HAP-1 (cell line): ENCODE results near the gene ATXN7L1.

Experiments
- DNase-seq, 2 experiments: peaks; one replicate each; pipeline ENCODE4 v3.0.0-alpha.2; 2016 to 2020; ENCODE audit warnings: low spot score in 2 of 2
- H3K27me3 ChIP-seq: fragments of 250-450 bp; sonication (Bioruptor Pico); 2 replicates; pipeline ENCODE4 v1.5.1; 2020; ENCODE audit warnings: low read depth, mild to moderate bottlenecking, moderate library complexity
- H3K36me3 ChIP-seq: fragments of 250-450 bp; sonication (Bioruptor Pico); replicated peaks from 2 replicates; pipeline ENCODE4 v1.5.1; 2020; ENCODE audit warnings: mild to moderate bottlenecking
- H3K4me1 ChIP-seq: fragments of 250-450 bp; sonication (Bioruptor Pico); 2 replicates; pipeline ENCODE4 v1.5.1; 2020; ENCODE audit warnings: mild to moderate bottlenecking
- H3K4me3 ChIP-seq: fragments of 250-450 bp; sonication (Bioruptor Pico); 2 replicates; pipeline ENCODE4 v1.5.1; 2020; ENCODE audit warnings: mild to moderate bottlenecking, moderate library complexity
- H3K9me3 ChIP-seq: fragments of 250-450 bp; sonication (Bioruptor Pico); 2 replicates; pipeline ENCODE4 v1.5.1; 2020; ENCODE audit warnings: mild to moderate bottlenecking, moderate library complexity
- in situ Hi-C: fragments of 300-500 bp; cut with MboI; formaldehyde crosslinking; loops from 3 replicates; pipeline ENCODE4 v1.14.3; 2020; ENCODE audit warnings: low sequenced_read_pairs, inconsistent platforms, mixed read lengths

ATXN7L1 gene

DNA sequence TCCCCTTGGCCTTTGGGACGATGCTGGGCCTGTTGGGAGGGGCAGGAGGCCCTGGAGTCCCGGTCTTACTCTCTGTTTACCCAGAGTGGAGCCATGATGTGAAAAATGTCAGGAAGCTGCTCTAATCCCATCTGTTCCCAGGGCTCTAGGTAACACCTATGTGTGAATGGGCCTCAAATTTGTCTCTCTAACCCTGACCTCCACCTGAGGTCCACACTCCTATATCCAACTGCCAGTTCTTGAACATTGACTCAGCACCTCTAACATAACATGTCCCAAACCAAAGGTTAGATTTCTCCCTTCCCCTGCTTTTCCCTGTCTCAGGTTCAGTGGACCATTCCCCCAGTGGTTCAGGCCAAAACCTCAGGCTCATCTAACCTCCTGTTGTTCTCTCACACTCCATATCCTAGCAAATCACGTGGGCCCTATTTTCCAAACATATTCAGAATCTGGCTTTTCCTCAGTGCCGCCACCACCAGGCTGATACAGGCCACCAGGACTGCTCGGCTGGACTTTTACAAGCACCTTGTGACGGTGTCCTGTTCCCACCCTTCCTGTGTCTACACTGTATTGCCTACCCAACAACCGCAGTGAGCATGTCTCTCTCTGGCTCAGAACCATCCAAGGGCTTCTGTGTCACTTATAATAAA is 130.6 kb downstream of the ATXN7L1 start:
- H3K36me3 ChIP-seq = no peaks in the 10 kb centered on the region
- H3K27me3 ChIP-seq = no peaks in the 10 kb centered on the region
- in situ Hi-C loops = no loop called here
- H3K9me3 ChIP-seq = no peaks in the 10 kb centered on the region
- no peak for DNase-seq
- no peaks in the 10 kb centered on the region for H3K4me1 ChIP-seq
- no peak overlapping the region for H3K4me3 ChIP-seq

DNA sequence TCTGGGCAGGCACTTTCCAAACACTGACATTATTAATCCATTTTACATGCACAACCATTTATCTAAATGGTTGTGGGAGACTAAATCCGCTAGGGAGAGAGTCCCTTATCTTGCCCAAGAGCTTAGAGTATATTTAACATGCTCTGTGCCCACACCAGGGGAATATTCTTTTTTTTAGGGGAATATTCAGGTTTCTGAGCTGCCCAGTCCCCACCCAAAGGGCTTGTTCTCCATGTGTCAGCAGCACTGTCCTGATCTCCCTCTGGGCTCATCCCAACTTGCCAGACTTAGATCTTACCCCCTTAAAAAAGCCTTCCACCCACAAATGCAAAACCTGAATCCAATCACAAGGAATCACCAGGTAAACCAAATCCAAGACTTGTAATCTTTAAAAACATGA is 132.1 kb downstream of the ATXN7L1 start:
- Histone ChIP-seq H3K27me3 (no peaks in the 10 kb centered on the region), H3K36me3 (no peaks in the 10 kb centered on the region), H3K4me3 (no peak overlapping the region), H3K4me1 (no peaks in the 10 kb centered on the region), H3K9me3 (no peaks in the 10 kb centered on the region)
- in situ Hi-C loops = no loop called here
- no peak for DNase-seq

DNA sequence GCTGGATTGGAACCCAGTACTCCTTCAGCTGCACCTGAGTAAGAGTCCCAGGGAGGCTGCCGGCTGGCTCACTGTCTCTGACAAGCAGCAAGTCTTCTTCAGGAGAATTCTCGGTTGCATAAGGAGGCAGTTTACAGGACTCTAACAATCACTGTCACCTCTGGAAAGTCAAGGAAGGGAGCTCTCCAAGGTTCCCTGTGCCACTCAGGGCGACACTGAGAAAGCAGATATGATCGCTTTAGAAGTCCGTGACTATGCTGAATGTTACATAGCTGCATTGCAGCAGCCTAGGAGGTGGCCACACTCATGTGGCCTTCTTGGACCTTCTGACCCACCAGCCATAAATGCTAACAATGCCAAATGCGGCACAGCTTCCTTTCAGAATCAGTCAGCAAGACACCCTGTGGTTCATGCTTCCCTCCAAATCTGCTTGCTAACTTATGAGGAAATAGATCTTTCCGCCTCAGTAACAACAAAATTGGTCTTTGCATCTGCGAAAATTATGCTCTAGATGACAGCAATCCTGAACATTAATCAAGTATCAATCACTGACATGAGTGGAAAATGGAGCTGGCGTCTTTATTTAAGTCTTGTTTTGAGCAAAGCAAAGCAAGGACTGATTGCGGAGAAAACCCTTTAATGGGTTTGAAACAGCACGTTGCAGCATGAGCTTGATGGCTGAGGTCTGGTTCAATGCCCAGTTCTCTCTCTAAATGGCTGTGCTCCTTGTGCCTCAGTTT is 132.9 kb downstream of the ATXN7L1 start:
- in situ Hi-C loops = no loop called here
- DNase-seq = no peak
- Histone ChIP-seq H3K9me3 (no peaks in the 10 kb centered on the region), H3K36me3 (no peaks in the 10 kb centered on the region), H3K4me1 (no peaks in the 10 kb centered on the region), H3K4me3 (no peak overlapping the region), H3K27me3 (no peaks in the 10 kb centered on the region)

DNA sequence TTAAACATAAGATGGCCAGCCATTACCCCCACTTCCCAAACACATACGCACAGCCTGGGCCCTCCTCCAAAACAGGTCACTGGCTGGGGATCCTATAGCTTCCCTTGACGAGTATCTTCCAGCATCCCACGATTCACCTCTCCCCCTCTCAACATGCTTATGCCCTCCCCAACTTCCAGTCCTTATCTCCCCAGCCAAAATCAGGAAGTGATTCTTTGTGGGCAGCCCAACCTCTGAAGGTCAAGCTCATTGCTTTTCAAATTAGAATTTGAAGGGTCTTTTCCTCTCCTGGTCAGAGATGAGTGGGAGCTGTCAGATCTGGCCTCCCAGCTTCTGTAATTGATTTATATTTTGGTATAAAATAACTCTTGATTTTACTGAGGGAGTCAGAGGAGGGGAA is 133.6 kb downstream of the ATXN7L1 start:
- H3K4me1 ChIP-seq = no peaks in the 10 kb centered on the region
- H3K9me3 ChIP-seq = no peaks in the 10 kb centered on the region
- no peak for DNase-seq
- no peaks in the 10 kb centered on the region for H3K27me3 ChIP-seq
- no peaks in the 10 kb centered on the region for H3K36me3 ChIP-seq
- in situ Hi-C loops = no loop called here
- H3K4me3 ChIP-seq = no peak overlapping the region

DNA sequence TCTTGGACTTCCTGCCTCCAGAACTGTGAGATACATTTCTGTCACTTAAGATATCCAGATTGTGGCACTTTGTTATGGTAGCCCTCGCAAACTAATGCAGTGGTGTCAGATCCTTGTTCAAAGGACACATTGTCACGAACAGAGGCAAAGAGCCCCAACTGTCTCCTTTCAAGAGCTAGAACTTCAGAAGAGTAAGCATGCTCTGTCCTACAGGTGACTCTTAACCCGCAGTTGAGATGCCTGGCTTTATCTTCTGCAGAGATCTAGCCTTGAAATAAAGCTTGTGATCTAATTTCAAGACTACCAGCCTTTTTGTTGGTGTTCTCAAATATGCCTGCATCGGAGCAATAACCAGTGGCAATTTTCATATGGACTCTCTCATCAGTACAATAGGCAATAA is 134.4 kb downstream of the ATXN7L1 start:
- Histone ChIP-seq H3K27me3 (no peaks in the 10 kb centered on the region), H3K4me3 (no peak overlapping the region), H3K9me3 (no peaks in the 10 kb centered on the region), H3K4me1 (no peaks in the 10 kb centered on the region), H3K36me3 (no peaks in the 10 kb centered on the region)
- in situ Hi-C loops = no loop called here
- DNase-seq = no peak

DNA sequence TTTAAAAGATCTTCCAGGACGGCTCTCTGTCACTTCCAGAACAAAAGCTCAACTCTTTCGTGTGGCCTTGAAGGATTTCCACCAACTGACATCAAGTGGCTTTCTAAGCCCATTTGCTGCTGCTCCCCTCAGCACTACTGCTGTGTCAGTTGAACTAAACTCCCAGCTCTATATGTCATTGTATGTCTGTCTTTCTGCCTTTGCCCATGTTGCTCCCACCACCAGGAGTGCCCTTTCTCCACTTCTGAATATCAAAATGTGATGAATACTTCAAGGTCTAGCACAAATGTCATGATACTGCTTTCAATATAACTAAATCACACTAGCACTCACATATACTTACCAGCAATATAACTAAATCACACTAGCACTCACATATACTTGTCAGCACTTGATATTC is 138.3 kb downstream of the ATXN7L1 start:
- Histone ChIP-seq H3K36me3 (no peaks in the 10 kb centered on the region), H3K4me1 (no peaks in the 10 kb centered on the region), H3K27me3 (no peaks in the 10 kb centered on the region), H3K9me3 (no peaks in the 10 kb centered on the region), H3K4me3 (no peak overlapping the region)
- in situ Hi-C loops = no loop called here
- no peak for DNase-seq

DNA sequence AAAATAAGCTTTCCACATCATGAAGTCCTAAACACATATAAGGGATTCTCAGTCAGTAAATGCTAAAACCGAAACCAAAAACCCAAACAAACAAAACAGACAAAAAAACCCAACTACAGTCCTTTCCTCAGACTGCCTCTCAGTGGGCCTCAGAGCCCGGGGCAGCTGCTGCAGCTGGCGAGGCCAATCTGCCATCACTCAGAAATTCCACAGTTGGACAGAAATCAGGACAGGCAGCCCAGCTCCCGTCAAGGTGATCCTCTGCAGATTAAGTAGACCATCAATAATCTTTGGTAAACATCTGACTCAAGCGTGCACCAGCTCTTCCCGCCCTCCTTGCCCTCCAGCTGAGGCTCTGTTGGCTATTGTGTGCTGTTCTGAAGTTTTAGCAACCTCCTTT is 142.2 kb downstream of the ATXN7L1 start:
- in situ Hi-C loops = no loop called here
- Histone ChIP-seq H3K9me3 (no peaks in the 10 kb centered on the region), H3K4me1 (no peaks in the 10 kb centered on the region), H3K4me3 (no peak overlapping the region), H3K36me3 (no peaks in the 10 kb centered on the region), H3K27me3 (no peaks in the 10 kb centered on the region)
- DNase-seq = no peak

DNA sequence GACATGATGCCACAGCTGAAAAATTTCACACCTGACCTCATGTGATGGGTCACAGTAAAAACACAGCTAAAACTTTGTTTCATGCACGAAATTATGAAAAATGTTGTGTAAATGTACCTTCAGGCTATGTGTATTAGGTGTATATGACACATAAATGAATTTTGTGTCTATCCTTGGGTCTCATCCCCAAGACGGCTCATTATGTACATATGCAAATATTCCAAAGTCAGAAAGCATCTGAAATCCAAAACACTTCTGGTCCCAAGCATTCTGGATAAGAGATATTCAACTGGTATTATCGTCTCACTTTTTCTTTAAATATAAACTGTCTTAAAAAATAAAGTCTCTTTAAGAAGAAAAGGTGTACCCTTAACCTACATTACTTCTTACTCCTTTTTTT is 145.4 kb downstream of the ATXN7L1 start:
- Histone ChIP-seq H3K9me3 (no peaks in the 10 kb centered on the region), H3K36me3 (no peaks in the 10 kb centered on the region), H3K4me3 (no peak overlapping the region), H3K4me1 (no peaks in the 10 kb centered on the region), H3K27me3 (no peaks in the 10 kb centered on the region)
- no peak for DNase-seq
- in situ Hi-C loops = no loop called here

DNA sequence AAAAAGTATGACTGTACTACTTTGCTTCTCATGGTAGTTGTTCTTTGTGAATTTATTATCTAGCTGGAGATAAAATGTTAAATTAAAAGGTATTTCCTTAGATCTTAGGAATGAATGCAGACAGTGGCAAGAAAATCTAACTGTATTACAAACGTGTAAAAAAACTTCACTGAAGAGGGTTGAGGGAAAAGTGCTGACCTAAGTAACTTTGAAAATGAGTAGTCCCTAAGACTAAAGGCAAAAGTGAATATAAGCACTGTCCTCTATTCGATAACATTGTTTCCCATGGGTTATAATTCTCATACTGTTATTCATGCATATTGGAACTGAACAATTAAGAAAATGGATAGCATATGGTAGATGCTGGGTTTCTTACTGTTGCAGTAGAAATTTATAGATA is 148.4 kb downstream of the ATXN7L1 start:
- Histone ChIP-seq H3K4me3 (no peak overlapping the region), H3K36me3 (no peaks in the 10 kb centered on the region), H3K9me3 (no peaks in the 10 kb centered on the region), H3K4me1 (no peaks in the 10 kb centered on the region), H3K27me3 (no peaks in the 10 kb centered on the region)
- in situ Hi-C loops = no loop called here
- no peak for DNase-seq

DNA sequence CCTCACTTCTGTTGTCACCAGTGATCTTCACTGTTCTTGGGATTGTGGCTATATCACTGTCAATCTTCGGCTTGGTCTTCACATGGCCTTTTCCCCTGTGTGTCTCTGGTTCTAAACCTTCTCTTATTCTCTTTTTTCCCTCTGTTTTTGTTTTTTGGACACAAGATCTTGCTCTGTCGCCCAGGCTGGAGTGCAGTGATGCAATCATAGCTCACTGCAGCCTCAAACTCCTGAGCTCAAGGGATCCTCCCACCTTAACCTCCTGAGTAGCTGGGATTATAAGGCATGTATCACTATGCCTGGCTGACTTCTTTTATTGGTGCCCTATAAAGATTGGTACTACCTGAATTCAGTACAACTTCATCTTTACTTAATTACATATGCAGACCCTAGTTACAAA is 151.7 kb downstream of the ATXN7L1 start:
- no peaks in the 10 kb centered on the region for H3K36me3 ChIP-seq
- no peaks in the 10 kb centered on the region for H3K9me3 ChIP-seq
- in situ Hi-C loops = no loop called here
- H3K4me1 ChIP-seq = no peaks in the 10 kb centered on the region
- H3K4me3 ChIP-seq = no peak overlapping the region
- no peak for DNase-seq
- no peaks in the 10 kb centered on the region for H3K27me3 ChIP-seq

DNA sequence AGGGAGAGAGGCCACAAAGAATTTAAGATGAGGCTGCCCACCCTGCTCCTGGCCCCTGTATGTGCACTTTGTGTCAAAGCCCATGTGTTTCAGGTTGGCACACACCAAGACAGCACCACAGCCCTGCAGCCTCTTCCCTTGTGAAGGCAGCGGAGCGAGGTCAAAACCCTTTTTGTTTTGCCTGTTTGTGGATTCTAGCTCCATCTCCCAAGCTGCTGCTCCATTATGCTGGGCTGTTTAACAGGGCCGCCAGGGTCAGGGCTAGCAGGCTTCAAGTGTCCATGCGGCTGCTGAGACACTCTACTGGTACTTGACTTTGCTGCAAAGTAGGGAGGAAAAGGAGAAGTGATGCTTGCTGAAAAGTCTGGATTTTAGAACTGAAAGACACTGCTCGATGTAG is 152.8 kb downstream of the ATXN7L1 start:
- no peaks in the 10 kb centered on the region for H3K4me1 ChIP-seq
- H3K27me3 ChIP-seq = no peaks in the 10 kb centered on the region
- no peaks in the 10 kb centered on the region for H3K9me3 ChIP-seq
- H3K4me3 ChIP-seq = no peak overlapping the region
- DNase-seq = peak in 1 of 2 experiments; percentile 14
- H3K36me3 ChIP-seq = no peaks in the 10 kb centered on the region
- in situ Hi-C loops = no loop called here

DNA sequence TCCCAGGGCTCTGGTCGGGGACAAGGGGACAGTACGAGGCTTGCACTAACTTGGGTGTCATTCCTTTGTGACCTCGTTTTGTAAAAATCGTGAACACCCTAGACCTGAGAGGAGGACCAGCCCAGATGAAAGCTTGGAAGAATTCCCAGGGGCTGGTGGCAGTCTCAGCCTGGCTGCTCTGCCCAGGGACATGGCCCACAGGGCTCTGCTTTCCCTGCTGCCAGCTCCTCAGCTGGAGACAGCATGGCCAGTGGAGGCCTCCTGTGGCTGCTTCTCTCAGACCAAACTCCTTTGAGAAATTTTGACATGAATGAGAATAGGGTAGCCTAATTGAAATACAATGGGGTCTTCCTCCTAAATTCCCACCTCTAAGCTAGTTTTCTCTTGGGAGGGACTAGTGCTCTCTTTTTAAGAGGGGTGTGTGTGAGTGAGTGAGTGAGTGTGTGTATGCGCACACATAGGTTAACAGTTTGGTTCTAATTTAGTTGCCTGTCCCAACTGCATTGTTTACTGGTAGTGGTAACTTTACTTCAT is 154.8 kb downstream of the ATXN7L1 start:
- no peaks in the 10 kb centered on the region for H3K27me3 ChIP-seq

DNA sequence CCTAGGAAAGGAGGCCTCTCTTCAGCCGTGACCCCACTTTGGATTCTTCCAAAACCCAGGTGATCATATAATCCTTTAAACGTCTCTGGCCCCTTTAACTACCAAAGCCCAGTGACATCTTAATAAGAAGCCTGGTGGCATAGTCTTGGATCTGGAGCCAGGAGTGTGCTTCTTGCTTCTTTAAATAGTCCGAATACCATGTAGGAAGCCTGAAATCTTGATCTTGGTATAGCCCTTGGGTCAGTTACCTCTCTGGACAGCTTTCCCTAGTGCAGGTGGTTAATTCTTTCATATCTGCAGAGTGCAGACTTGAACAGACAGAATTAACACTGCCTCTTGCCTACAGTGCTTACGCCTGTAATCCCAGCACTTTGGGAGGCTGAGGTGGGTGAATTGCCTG is 156.5 kb downstream of the ATXN7L1 start:
- H3K4me1 ChIP-seq = no peaks in the 10 kb centered on the region
- in situ Hi-C loops = no loop called here
- H3K27me3 ChIP-seq = no peaks in the 10 kb centered on the region
- H3K9me3 ChIP-seq = no peaks in the 10 kb centered on the region
- H3K36me3 ChIP-seq = no peaks in the 10 kb centered on the region
- no peak for DNase-seq
- H3K4me3 ChIP-seq = no peak overlapping the region

More for the DNA sequence above, 154.8 kb downstream of the ATXN7L1 start:
- Histone ChIP-seq H3K36me3 (no peaks in the 10 kb centered on the region), H3K9me3 (no peaks in the 10 kb centered on the region), H3K4me1 (no peaks in the 10 kb centered on the region), H3K4me3 (no peak overlapping the region)
- DNase-seq = no peak
- in situ Hi-C loops = no loop called here

DNA sequence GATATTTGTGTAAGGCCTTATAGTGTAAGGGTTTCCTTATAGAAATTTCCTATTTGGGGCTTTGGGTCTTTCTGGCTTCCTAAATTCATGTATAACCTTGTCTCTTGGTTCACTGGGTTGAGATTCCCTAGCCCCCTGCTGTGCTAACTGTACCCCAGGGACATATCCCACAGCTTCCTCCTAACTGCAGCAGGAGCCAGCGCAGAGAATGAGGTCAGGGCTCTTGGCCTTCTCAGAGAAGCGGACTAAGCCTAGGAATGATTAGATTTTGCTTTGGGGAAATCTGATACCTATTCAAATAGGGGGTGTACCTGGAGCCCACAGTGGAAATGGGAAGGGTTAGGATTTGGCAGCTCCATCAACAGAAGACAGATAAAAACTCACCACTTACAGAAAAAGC is 157.0 kb downstream of the ATXN7L1 start:
- Histone ChIP-seq H3K4me3 (no peak overlapping the region), H3K27me3 (no peaks in the 10 kb centered on the region), H3K9me3 (no peaks in the 10 kb centered on the region), H3K4me1 (no peaks in the 10 kb centered on the region), H3K36me3 (no peaks in the 10 kb centered on the region)
- in situ Hi-C loops = no loop called here
- DNase-seq = no peak
